ENCODE data around the gene WNK1.

WNK1 gene

GRCh38 chr12:738712-739111, 13.7 kb upstream of the WNK1 start:
- in situ Hi-C loops (cut with HindIII; ENCODE audit: low pct_ligation_motif_present, low pct_unique_long_range_greater_than_20kb, low sequenced_read_pairs) = no loop called here
- DNase-seq = no peak

GRCh38 chr12:739349-739748, 13.0 kb upstream of the WNK1 start:
- in situ Hi-C loops (cut with HindIII; ENCODE audit: low pct_ligation_motif_present, low pct_unique_long_range_greater_than_20kb, low sequenced_read_pairs) = no loop called here
- DNase-seq = no peak

GRCh38 chr12:740921-741320, 11.5 kb upstream of the WNK1 start:
- no peak for DNase-seq
- in situ Hi-C loops (cut with HindIII; ENCODE audit: low pct_ligation_motif_present, low pct_unique_long_range_greater_than_20kb, low sequenced_read_pairs) = no loop called here

- in situ Hi-C loops (cut with HindIII; ENCODE audit: low pct_ligation_motif_present, low pct_unique_long_range_greater_than_20kb, low sequenced_read_pairs) = no loop called here
These were observed 2.6 kb upstream of the WNK1 start for GRCh38 chr12:749751-750270.

GRCh38 chr12:750366-751191, 1.8 kb upstream of the WNK1 start:
- DNase-seq = peak; percentile 14
- in situ Hi-C loops (cut with HindIII; ENCODE audit: low pct_ligation_motif_present, low pct_unique_long_range_greater_than_20kb, low sequenced_read_pairs) = no loop called here

More at GRCh38 chr12:749751-750270, 2.6 kb upstream of the WNK1 start:
- DNase-seq = no peak

- in situ Hi-C loops (cut with HindIII; ENCODE audit: low pct_ligation_motif_present, low pct_unique_long_range_greater_than_20kb, low sequenced_read_pairs) = no loop called here
- DNase-seq = peak; percentile 99
These were observed 984 bp upstream of the WNK1 start for GRCh38 chr12:751192-751998.

- in situ Hi-C loops (cut with HindIII; ENCODE audit: low pct_ligation_motif_present, low pct_unique_long_range_greater_than_20kb, low sequenced_read_pairs) = no loop called here
- peak; percentile 72 for DNase-seq
These were observed 574 bp downstream of the WNK1 start for GRCh38 chr12:752695-753610.

- in situ Hi-C loops (cut with HindIII; ENCODE audit: low pct_ligation_motif_present, low pct_unique_long_range_greater_than_20kb, low sequenced_read_pairs) = no loop called here
- DNase-seq = peak; percentile 46
These were observed 1.5 kb downstream of the WNK1 start for GRCh38 chr12:753611-754472.

- DNase-seq = peak; percentile 49
- in situ Hi-C loops (cut with HindIII; ENCODE audit: low pct_ligation_motif_present, low pct_unique_long_range_greater_than_20kb, low sequenced_read_pairs) = no loop called here
These were observed 2.1 kb downstream of the WNK1 start for GRCh38 chr12:754473-754820.

GRCh38 chr12:754851-755562, 2.6 kb downstream of the WNK1 start:
- DNase-seq = peak; percentile 82
- in situ Hi-C loops (cut with HindIII; ENCODE audit: low pct_ligation_motif_present, low pct_unique_long_range_greater_than_20kb, low sequenced_read_pairs) = no loop called here

GRCh38 chr12:759628-760027, 7.2 kb downstream of the WNK1 start:
- in situ Hi-C loops (cut with HindIII; ENCODE audit: low pct_ligation_motif_present, low pct_unique_long_range_greater_than_20kb, low sequenced_read_pairs) = no loop called here
- no peak for DNase-seq

GRCh38 chr12:761256-761655, 8.9 kb downstream of the WNK1 start:
- DNase-seq = no peak
- in situ Hi-C loops (cut with HindIII; ENCODE audit: low pct_ligation_motif_present, low pct_unique_long_range_greater_than_20kb, low sequenced_read_pairs) = no loop called here

- in situ Hi-C loops (cut with HindIII; ENCODE audit: low pct_ligation_motif_present, low pct_unique_long_range_greater_than_20kb, low sequenced_read_pairs) = no loop called here
- DNase-seq = no peak
These were observed 13.5 kb downstream of the WNK1 start for GRCh38 chr12:765840-766239.

GRCh38 chr12:768434-768833, 16.1 kb downstream of the WNK1 start:
- in situ Hi-C loops (cut with HindIII; ENCODE audit: low pct_ligation_motif_present, low pct_unique_long_range_greater_than_20kb, low sequenced_read_pairs) = no loop called here

GRCh38 chr12:770479-770878, 18.1 kb downstream of the WNK1 start:
- no peak for DNase-seq
- in situ Hi-C loops (cut with HindIII; ENCODE audit: low pct_ligation_motif_present, low pct_unique_long_range_greater_than_20kb, low sequenced_read_pairs) = no loop called here

More at GRCh38 chr12:768434-768833, 16.1 kb downstream of the WNK1 start:
- DNase-seq = no peak

GRCh38 chr12:772056-772697, 19.8 kb downstream of the WNK1 start:
- in situ Hi-C loops (cut with HindIII; ENCODE audit: low pct_ligation_motif_present, low pct_unique_long_range_greater_than_20kb, low sequenced_read_pairs) = no loop called here
- no peak for DNase-seq

Data from ACHN (cell line).